NOMO-1 treated with DMSO at 0.1 percent for 48 hours (cell line): ENCODE results near the gene SLC6A4.
"Not testable (repeated sequence)": the region's sequence is repeated elsewhere in the genome, so short reads cannot be mapped to it uniquely, and the experiment has no call there.

Experiments
- DNase-seq: peaks from one replicate; lab custom pipeline; 2025; ENCODE audit not compliant: unreplicated experiment; lab: John Stamatoyannopoulos, UW

SLC6A4 gene

DNA sequence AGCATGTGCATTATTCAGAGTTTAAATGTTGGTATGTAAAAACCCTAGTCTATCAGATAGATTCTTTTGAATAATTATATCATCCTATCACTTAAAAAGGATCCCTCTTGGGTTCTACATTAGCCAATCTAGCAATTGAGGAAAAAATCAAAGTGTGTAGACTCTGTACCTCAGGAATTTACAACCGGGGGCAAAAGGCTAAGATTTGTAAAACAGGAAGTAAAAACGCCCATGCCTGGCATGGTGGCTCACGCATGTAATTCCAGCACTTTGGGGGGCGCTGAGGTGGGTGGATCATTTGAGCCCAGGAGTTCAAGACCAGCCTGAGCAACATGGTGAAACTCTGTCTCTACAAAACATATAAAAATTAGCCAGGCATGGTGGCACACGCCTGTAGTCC is 58.6 kb downstream of the SLC6A4 start:
- DNase-seq: no peak

DNA sequence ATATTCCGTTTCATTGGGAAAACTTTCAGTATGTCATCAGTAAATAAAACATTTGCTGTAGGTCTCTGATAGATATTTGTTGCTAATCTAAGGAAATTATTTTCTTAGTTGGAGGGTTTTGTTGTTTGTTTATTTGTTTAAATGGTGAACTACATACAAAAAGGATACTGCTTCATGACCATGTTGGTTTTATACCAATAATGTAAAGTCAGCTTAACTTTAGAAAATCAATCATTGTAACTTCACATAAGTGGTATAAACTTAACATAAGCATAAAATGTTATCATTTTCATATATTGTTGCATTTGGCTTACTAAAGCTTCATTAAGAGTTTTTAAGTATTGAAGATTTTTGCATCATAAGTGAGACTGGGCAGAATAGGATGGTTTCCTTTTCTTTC is 60.9 kb downstream of the SLC6A4 start:
- DNase-seq: no peak

DNA sequence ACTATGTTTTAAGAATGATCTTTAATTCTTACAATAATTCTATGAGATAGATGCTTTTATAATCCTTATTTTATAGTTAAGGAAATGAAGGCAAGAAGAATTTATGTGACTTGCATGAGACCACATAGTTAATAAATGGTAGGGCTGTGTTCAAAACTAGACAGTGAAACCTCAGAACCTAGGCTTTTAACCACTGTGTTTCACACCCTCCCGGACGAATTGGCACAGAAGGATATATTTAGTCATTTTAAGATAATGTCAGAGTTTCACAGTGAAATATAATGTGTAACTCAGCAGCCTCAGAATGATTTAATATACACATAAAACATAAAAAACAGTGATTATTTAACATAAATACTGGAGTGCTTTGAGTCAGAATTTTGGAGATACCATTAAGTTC is 61.8 kb downstream of the SLC6A4 start:
- no peak for DNase-seq

GRCh38 chr17:30172560-30172959 is 62.9 kb downstream of the SLC6A4 start:
- no peak for DNase-seq

DNA sequence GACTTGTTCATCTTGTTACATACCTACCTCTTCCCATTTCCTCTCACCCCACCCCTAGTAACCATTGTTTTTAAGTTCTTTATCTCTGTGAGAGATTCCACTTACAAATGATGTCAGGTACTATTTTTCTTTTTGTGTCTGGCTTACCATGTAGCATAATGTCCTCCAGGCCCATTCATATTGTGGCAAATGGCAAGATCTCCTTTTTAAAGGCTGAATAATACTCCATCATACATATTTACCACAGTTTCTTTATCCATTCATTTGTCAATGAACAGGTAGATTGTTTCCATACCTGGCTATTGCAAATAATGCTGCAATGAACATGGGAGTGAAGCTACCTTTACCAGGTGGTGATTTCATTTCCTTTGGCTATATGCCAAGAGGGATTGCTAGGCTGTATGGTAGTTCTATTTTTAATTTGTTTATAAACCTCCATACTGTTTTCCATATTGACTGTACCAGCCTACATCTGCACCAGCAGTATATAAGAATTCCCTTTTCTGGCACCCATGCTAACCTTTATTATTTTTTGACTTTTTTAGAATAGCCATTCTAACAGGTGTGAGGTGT is 65.0 kb downstream of the SLC6A4 start:
- DNase-seq: no peak

- DNase-seq: no peak
Observed at GRCh38 chr17:30165960-30166359, 69.5 kb downstream of the SLC6A4 start.

DNA sequence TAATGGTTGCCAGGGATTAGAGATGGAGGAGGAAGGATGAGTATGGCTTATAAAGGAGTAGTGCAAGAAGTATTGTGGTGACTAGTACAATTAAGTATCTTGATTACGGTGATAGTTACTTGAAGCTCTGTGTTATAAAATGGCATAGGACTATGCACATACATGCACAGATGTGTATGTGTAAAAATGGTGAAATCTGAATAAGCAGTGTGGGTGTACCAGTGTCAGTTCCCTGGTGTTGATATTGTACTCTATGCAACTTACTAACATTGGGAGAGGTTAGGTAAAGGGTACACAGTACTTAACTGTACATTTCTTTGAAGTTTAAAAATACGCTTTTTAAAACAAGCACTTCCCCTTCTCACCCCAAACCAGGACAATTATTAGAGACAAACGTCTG is 70.3 kb downstream of the SLC6A4 start:
- no peak for DNase-seq

GRCh38 chr17:30164531-30164930 is 71.0 kb downstream of the SLC6A4 start:
- DNase-seq: no peak

DNA sequence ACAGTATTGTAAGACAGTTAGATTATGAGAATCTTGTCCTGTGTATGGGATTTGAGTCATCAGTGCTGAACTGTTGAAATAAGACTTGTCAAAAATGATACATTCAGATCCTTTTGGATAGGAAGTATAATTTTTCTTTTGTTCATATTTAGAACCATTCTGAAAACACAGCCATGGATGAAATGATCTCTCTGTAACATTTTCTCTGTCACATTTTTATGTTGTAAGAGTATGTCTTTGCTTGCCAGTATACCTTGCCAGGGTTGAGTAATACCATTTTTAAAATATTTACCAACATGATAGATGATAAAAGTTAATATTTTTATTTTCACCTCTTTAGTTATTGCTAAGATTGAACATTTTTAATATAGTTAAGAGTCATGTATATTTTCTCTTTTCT is 73.9 kb downstream of the SLC6A4 start:
- DNase-seq: no peak

DNA sequence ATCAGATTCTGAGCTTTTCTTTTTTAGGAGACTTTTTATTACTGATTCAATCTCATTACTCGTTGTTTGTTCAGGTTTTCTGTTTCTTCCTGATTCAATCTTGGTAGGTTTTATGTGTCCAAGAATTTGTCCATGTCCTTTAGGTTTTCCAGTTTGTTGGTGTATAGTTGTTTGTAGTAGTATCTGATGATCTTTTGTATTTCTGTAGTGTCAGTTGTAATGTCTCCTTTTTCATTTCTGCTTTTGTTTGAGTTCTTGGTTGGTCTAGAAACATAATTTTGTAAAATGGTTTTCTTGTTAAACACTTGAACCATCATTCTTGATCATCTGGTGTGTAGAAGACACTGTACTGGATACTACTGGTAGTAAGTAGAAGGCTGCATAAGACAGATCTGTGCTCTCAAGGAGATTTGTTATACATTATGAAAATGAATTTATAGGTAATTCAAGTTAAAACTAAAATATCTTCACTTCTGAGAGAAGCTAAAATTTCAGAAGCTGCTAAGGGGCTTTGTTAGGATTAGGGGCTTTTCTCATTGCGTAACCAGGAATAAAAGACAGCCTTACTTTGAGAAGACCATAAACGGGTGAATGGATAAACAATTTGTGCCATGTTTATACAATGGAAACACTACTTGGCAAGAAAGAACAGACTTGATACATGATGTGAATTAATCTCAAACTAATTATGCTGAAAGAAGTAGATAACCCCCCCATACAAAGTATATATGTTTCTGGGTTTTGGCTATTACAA is 74.9 kb downstream of the SLC6A4 start:
- DNase-seq: no peak

GRCh38 chr17:30158896-30159625 is 76.4 kb downstream of the SLC6A4 start:
- DNase-seq: no peak

DNA sequence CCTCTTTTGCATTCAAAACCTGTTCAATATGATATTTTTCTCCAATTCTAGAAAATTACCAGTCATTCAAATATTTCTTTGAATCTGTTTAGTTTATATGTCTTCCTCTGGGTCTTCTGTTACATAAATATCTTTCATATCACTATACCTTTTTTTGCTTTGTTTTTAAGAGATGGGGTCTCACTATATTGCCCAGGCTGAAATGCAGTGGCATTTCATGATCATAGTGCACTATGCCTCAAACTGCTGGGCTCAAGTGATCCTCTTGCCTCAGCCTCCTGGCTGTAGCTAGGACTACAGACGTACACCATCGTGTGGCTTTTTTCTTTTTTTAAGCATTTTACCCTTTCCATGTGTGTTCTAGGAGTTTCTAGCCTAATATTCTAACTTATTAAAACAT is 80.1 kb downstream of the SLC6A4 start:
- DNase-seq: no peak

- no peak for DNase-seq
Observed at GRCh38 chr17:30153463-30153862, 82.0 kb downstream of the SLC6A4 start.

DNA sequence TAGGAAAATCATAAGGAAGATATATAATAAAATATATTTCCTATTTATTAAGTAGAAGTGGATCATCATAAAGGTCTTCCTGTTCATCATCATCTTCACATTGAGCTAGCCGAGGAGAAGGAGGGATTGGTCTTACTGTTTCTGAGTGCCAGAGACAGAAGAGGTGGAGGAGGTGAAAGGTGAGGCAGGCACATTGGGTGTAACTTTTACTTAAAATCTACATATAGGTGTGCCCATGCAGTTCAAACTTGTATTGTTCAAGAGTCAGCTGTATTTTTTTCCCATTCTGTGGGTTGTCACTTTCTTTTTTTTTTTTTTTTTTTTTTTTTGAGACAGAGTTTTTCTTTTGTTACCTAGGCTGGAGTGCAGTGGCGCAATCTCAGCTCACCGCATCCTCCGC is 84.0 kb downstream of the SLC6A4 start:
- DNase-seq: no peak

- DNase-seq: no peak
Observed at GRCh38 chr17:30148376-30148775, 87.1 kb downstream of the SLC6A4 start.

DNA sequence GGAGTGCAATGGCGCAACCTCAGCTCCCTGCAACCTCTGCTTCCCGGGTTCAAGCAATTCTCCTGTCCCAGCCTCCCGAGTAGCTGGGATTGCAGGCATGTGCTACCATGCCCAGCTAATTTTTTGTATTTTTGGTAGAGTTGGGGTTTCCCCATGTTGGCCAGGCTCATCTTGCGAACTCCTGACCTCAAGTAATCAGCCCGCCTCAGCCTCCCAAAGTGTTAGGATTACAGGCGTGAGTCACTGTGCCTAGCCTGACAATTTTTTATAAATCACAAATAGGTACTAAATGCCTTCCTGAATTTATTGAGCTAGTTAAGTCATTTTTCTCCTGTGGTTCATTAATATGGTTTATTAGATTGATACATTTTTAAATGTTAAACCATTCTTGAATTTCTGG is 87.6 kb downstream of the SLC6A4 start:
- not testable (repeated sequence) for DNase-seq
